ENCODE measurements around the gene FAAP24. TPM values are rescaled to one million over a fixed set of nuclear protein-coding genes. Genes with fewer than 3 reads are reported as not detected.
A peak's percentile ranks its signal among the peaks of the same experiment; 100 is the strongest.
"Not testable (repeated sequence)": the region's sequence is repeated elsewhere in the genome, so short reads cannot be mapped to it uniquely, and the experiment has no call there.

FAAP24 gene
- total and polyA plus RNA-seq, 2 donors: 1.6 to 1.8 TPM

- H3K27ac ChIP-seq (ENCODE audit: low read depth in 1 of 2, low read length in 1 of 2): no peak overlapping the region
- H3K27me3 ChIP-seq (ENCODE audit: control insufficient read depth in 2 of 2, insufficient read depth in 1 of 2, low read length in 1 of 2): no peaks in the 10 kb centered on the region
- no peak overlapping the region for H3K4me3 ChIP-seq (ENCODE audit: low read length in 2 of 2)
- 76% methylated on average over 3 of the region's 3 CpGs for WGBS
- H3K4me1 ChIP-seq (ENCODE audit: control insufficient read depth in 2 of 2, insufficient read depth in 2 of 2, low read length in 2 of 2): no peaks in the 10 kb centered on the region
- H3K36me3 ChIP-seq (ENCODE audit: control insufficient read depth in 2 of 2, insufficient read depth in 2 of 2, low read length in 1 of 2): peaks cover 4 to 46% of the 10 kb centered on the region in 2 donors
- no peaks in the 10 kb centered on the region for H3K9me3 ChIP-seq (ENCODE audit: control insufficient read depth in 2 of 2, insufficient read depth in 1 of 2, low read length in 1 of 2)
- DNase-seq (ENCODE audit: low read depth in 6 of 9, low spot score in 9 of 9): no peak
Measured at GRCh38 chr19:32945260-32945659, 26.8 kb upstream of the FAAP24 start.

- Histone ChIP-seq H3K9me3 (ENCODE audit: control insufficient read depth in 2 of 2, insufficient read depth in 1 of 2, low read length in 1 of 2) (no peaks in the 10 kb centered on the region), H3K36me3 (ENCODE audit: control insufficient read depth in 2 of 2, insufficient read depth in 2 of 2, low read length in 1 of 2) (peaks cover 4 to 27% of the 10 kb centered on the region in 2 donors), H3K4me3 (ENCODE audit: low read length in 2 of 2) (no peak overlapping the region), H3K27me3 (ENCODE audit: control insufficient read depth in 2 of 2, insufficient read depth in 1 of 2, low read length in 1 of 2) (no peaks in the 10 kb centered on the region), H3K4me1 (ENCODE audit: control insufficient read depth in 2 of 2, insufficient read depth in 2 of 2, low read length in 2 of 2) (peaks cover 5 to 7% of the 10 kb centered on the region in 2 donors), H3K27ac (ENCODE audit: low read depth in 1 of 2, low read length in 1 of 2) (no peak overlapping the region)
- DNase-seq (ENCODE audit: low read depth in 6 of 9, low spot score in 9 of 9): no peak
- WGBS: 97% methylated on average over 9 of the region's 9 CpGs
Measured at GRCh38 chr19:32966750-32967149, 5.3 kb upstream of the FAAP24 start.

GRCh38 chr19:32969549-32969948, 2.5 kb upstream of the FAAP24 start:
- 97% methylated on average over 10 of the region's 10 CpGs for WGBS
- Histone ChIP-seq H3K27me3 (ENCODE audit: control insufficient read depth in 2 of 2, insufficient read depth in 1 of 2, low read length in 1 of 2) (no peaks in the 10 kb centered on the region), H3K36me3 (ENCODE audit: control insufficient read depth in 2 of 2, insufficient read depth in 2 of 2, low read length in 1 of 2) (peaks cover 4 to 21% of the 10 kb centered on the region in 2 donors), H3K4me1 (ENCODE audit: control insufficient read depth in 2 of 2, insufficient read depth in 2 of 2, low read length in 2 of 2) (peaks cover 10% of the 10 kb centered on the region in 2 donors), H3K4me3 (ENCODE audit: low read length in 2 of 2) (no peak overlapping the region), H3K27ac (ENCODE audit: low read depth in 1 of 2, low read length in 1 of 2) (no peak overlapping the region), H3K9me3 (ENCODE audit: control insufficient read depth in 2 of 2, insufficient read depth in 1 of 2, low read length in 1 of 2) (no peaks in the 10 kb centered on the region)
- DNase-seq (ENCODE audit: low read depth in 6 of 9, low spot score in 9 of 9): no peak

- H3K27ac ChIP-seq (ENCODE audit: low read depth in 1 of 2, low read length in 1 of 2): no peak overlapping the region
- peaks cover 0 to 12% of the 10 kb centered on the region in 2 donors for H3K36me3 ChIP-seq (ENCODE audit: control insufficient read depth in 2 of 2, insufficient read depth in 2 of 2, low read length in 1 of 2)
Measured at GRCh38 chr19:32971012-32971595, 938 bp upstream of the FAAP24 start.

GRCh38 chr19:32976223-32976805, 4.3 kb downstream of the FAAP24 start:
- 57% methylated on average over 14 of the region's 14 CpGs for WGBS
- H3K4me3 ChIP-seq (ENCODE audit: low read length in 2 of 2): no peak overlapping the region
- no peaks in the 10 kb centered on the region for H3K27me3 ChIP-seq (ENCODE audit: control insufficient read depth in 2 of 2, insufficient read depth in 1 of 2, low read length in 1 of 2)
- peaks cover 3 to 5% of the 10 kb centered on the region in 2 donors for H3K4me1 ChIP-seq (ENCODE audit: control insufficient read depth in 2 of 2, insufficient read depth in 2 of 2, low read length in 2 of 2)
- H3K9me3 ChIP-seq (ENCODE audit: control insufficient read depth in 2 of 2, insufficient read depth in 1 of 2, low read length in 1 of 2): no peaks in the 10 kb centered on the region
- peak in 8 of 9 donors; percentile 28 to 79 (median 60) for DNase-seq (ENCODE audit: low read depth in 6 of 9, low spot score in 9 of 9)
- peaks cover 0 to 6% of the 10 kb centered on the region in 2 donors for H3K36me3 ChIP-seq (ENCODE audit: control insufficient read depth in 2 of 2, insufficient read depth in 2 of 2, low read length in 1 of 2)
- H3K27ac ChIP-seq (ENCODE audit: low read depth in 1 of 2, low read length in 1 of 2): no peak overlapping the region

More at GRCh38 chr19:32971012-32971595, 938 bp upstream of the FAAP24 start:
- no peaks in the 10 kb centered on the region for H3K27me3 ChIP-seq (ENCODE audit: control insufficient read depth in 2 of 2, insufficient read depth in 1 of 2, low read length in 1 of 2)
- DNase-seq (ENCODE audit: low read depth in 6 of 9, low spot score in 9 of 9): no peak
- no peaks in the 10 kb centered on the region for H3K9me3 ChIP-seq (ENCODE audit: control insufficient read depth in 2 of 2, insufficient read depth in 1 of 2, low read length in 1 of 2)
- peaks cover 10% of the 10 kb centered on the region in 2 donors for H3K4me1 ChIP-seq (ENCODE audit: control insufficient read depth in 2 of 2, insufficient read depth in 2 of 2, low read length in 2 of 2)
- 42% methylated on average over 21 of the region's 21 CpGs for WGBS
- H3K4me3 ChIP-seq (ENCODE audit: low read length in 2 of 2): peak overlapping the region; percentile 56 to 88

- Histone ChIP-seq H3K27me3 (ENCODE audit: control insufficient read depth in 2 of 2, insufficient read depth in 1 of 2, low read length in 1 of 2) (no peaks in the 10 kb centered on the region), H3K36me3 (ENCODE audit: control insufficient read depth in 2 of 2, insufficient read depth in 2 of 2, low read length in 1 of 2) (peaks cover 0 to 6% of the 10 kb centered on the region in 2 donors), H3K9me3 (ENCODE audit: control insufficient read depth in 2 of 2, insufficient read depth in 1 of 2, low read length in 1 of 2) (no peaks in the 10 kb centered on the region), H3K4me1 (ENCODE audit: control insufficient read depth in 2 of 2, insufficient read depth in 2 of 2, low read length in 2 of 2) (peaks cover 1 to 3% of the 10 kb centered on the region in 2 donors), H3K27ac (ENCODE audit: low read depth in 1 of 2, low read length in 1 of 2) (no peak overlapping the region), H3K4me3 (ENCODE audit: low read length in 2 of 2) (no peak overlapping the region)
- no peak for DNase-seq (ENCODE audit: low read depth in 6 of 9, low spot score in 9 of 9)
- WGBS: 90% methylated on average over 7 of the region's 7 CpGs
Measured at GRCh38 chr19:32977280-32977679, 5.2 kb downstream of the FAAP24 start.

GRCh38 chr19:32977813-32978212, 5.8 kb downstream of the FAAP24 start:
- not testable (repeated sequence) for H3K4me1 ChIP-seq (ENCODE audit: control insufficient read depth in 2 of 2, insufficient read depth in 2 of 2, low read length in 2 of 2); H3K27ac ChIP-seq (ENCODE audit: low read depth in 1 of 2, low read length in 1 of 2)

GRCh38 chr19:32979807-32980206, 7.8 kb downstream of the FAAP24 start:
- DNase-seq (ENCODE audit: low read depth in 6 of 9, low spot score in 9 of 9); H3K4me1 ChIP-seq (ENCODE audit: control insufficient read depth in 2 of 2, insufficient read depth in 2 of 2, low read length in 2 of 2): not testable (repeated sequence)
- WGBS: 95% methylated on average over 7 of the region's 7 CpGs

More at GRCh38 chr19:32977813-32978212, 5.8 kb downstream of the FAAP24 start:
- not testable (repeated sequence) for H3K36me3 ChIP-seq (ENCODE audit: control insufficient read depth in 2 of 2, insufficient read depth in 2 of 2, low read length in 1 of 2); DNase-seq (ENCODE audit: low read depth in 6 of 9, low spot score in 9 of 9); H3K27me3 ChIP-seq (ENCODE audit: control insufficient read depth in 2 of 2, insufficient read depth in 1 of 2, low read length in 1 of 2); H3K4me3 ChIP-seq (ENCODE audit: low read length in 2 of 2); H3K9me3 ChIP-seq (ENCODE audit: control insufficient read depth in 2 of 2, insufficient read depth in 1 of 2, low read length in 1 of 2)
- WGBS: 98% methylated on average over 4 of the region's 4 CpGs

GRCh38 chr19:32982488-32982887, 10.4 kb downstream of the FAAP24 start:
- not testable (repeated sequence) for H3K4me1 ChIP-seq (ENCODE audit: control insufficient read depth in 2 of 2, insufficient read depth in 2 of 2, low read length in 2 of 2); H3K4me3 ChIP-seq (ENCODE audit: low read length in 2 of 2); H3K27me3 ChIP-seq (ENCODE audit: control insufficient read depth in 2 of 2, insufficient read depth in 1 of 2, low read length in 1 of 2); H3K9me3 ChIP-seq (ENCODE audit: control insufficient read depth in 2 of 2, insufficient read depth in 1 of 2, low read length in 1 of 2); H3K36me3 ChIP-seq (ENCODE audit: control insufficient read depth in 2 of 2, insufficient read depth in 2 of 2, low read length in 1 of 2); DNase-seq (ENCODE audit: low read depth in 6 of 9, low spot score in 9 of 9); H3K27ac ChIP-seq (ENCODE audit: low read depth in 1 of 2, low read length in 1 of 2)
- 96% methylated on average over 6 of the region's 6 CpGs for WGBS

More at GRCh38 chr19:32979807-32980206, 7.8 kb downstream of the FAAP24 start:
- not testable (repeated sequence) for H3K36me3 ChIP-seq (ENCODE audit: control insufficient read depth in 2 of 2, insufficient read depth in 2 of 2, low read length in 1 of 2); H3K27me3 ChIP-seq (ENCODE audit: control insufficient read depth in 2 of 2, insufficient read depth in 1 of 2, low read length in 1 of 2); H3K27ac ChIP-seq (ENCODE audit: low read depth in 1 of 2, low read length in 1 of 2); H3K9me3 ChIP-seq (ENCODE audit: control insufficient read depth in 2 of 2, insufficient read depth in 1 of 2, low read length in 1 of 2); H3K4me3 ChIP-seq (ENCODE audit: low read length in 2 of 2)
